Trophoblast cell (in vitro differentiated cells and primary cell): ENCODE data around the gene PDE4B.

Experiments
- DNase-seq, 2 donors: peaks; one replicate each; pipeline ENCODE4 v3.0.0-alpha.2; 2016
- H2AFZ ChIP-seq: 2 replicates; pipeline ENCODE4 v1.6.1; 2013; ENCODE audit warnings: low read length, moderate library complexity, mild to moderate bottlenecking; ENCODE audit not compliant: insufficient read depth, poor library complexity
- H2AK5ac ChIP-seq: 2 replicates; pipeline ENCODE4 v1.6.1; 2013; ENCODE audit warnings: mild to moderate bottlenecking, low read length
- H2BK120ac ChIP-seq: 2 replicates; pipeline ENCODE4 v1.6.1; 2013; ENCODE audit warnings: low read length, mild to moderate bottlenecking, moderate library complexity; ENCODE audit not compliant: insufficient read depth, poor library complexity
- H2BK12ac ChIP-seq: 2 replicates; pipeline ENCODE4 v1.6.1; 2013; ENCODE audit warnings: mild to moderate bottlenecking, low read length, moderate library complexity
- H2BK5ac ChIP-seq: 2 replicates; pipeline ENCODE4 v1.6.1; 2013; ENCODE audit warnings: low read length, low read depth, moderate library complexity, mild to moderate bottlenecking; ENCODE audit not compliant: poor library complexity
- H3K14ac ChIP-seq: 2 replicates; pipeline ENCODE4 v1.6.1; 2013; ENCODE audit warnings: mild to moderate bottlenecking, low read length
- H3K18ac ChIP-seq: 2 replicates; pipeline ENCODE4 v1.6.1; 2013; ENCODE audit warnings: mild to moderate bottlenecking, low read length
- H3K23ac ChIP-seq: 2 replicates; pipeline ENCODE4 v1.6.1; 2013; ENCODE audit warnings: low read length
- H3K27ac ChIP-seq: 2 replicates; pipeline ENCODE4 v1.5.1; 2013; ENCODE audit warnings: low read depth, mild to moderate bottlenecking, inconsistent platforms, low read length, moderate library complexity
- H3K27me3 ChIP-seq: 2 replicates; pipeline ENCODE4 v1.6.1; 2013; ENCODE audit warnings: inconsistent platforms, mild to moderate bottlenecking, low read length, moderate library complexity; ENCODE audit not compliant: insufficient read depth
- H3K36me3 ChIP-seq, 2 experiments: 1 replicate in 1 of 2; 2 replicates in 1 of 2; pipeline ENCODE4 v1.6.1; 2013; ENCODE audit warnings: low read length in 2 of 2, mild to moderate bottlenecking in 2 of 2, moderate library complexity in 1 of 2; ENCODE audit not compliant: insufficient read depth in 2 of 2, control insufficient read depth in 1 of 2
- H3K4ac ChIP-seq: 2 replicates; pipeline ENCODE4 v1.6.1; 2013; ENCODE audit warnings: low read depth, mild to moderate bottlenecking, low read length, moderate library complexity
- H3K4me1 ChIP-seq, 2 experiments: 1 replicate in 1 of 2; 2 replicates in 1 of 2; pipeline ENCODE4 v1.6.1; 2013; ENCODE audit warnings: low read length in 2 of 2, mild to moderate bottlenecking in 2 of 2, moderate library complexity in 1 of 2; ENCODE audit not compliant: insufficient read depth in 2 of 2, control insufficient read depth in 1 of 2
- H3K4me2 ChIP-seq: 2 replicates; pipeline ENCODE4 v1.6.1; 2013; ENCODE audit warnings: inconsistent platforms, mild to moderate bottlenecking, low read length, moderate library complexity
- H3K4me3 ChIP-seq: 2 replicates; pipeline ENCODE4 v1.5.1; 2013; ENCODE audit warnings: mild to moderate bottlenecking, low read depth, low read length, inconsistent platforms
- H3K79me1 ChIP-seq: one replicate; pipeline ENCODE4 v1.6.1; 2013; ENCODE audit warnings: low read length
- H3K79me2 ChIP-seq: 2 replicates; pipeline ENCODE4 v1.6.1; 2013; ENCODE audit warnings: low read length, mild to moderate bottlenecking; ENCODE audit not compliant: control insufficient read depth, insufficient read depth, poor library complexity
- H3K9ac ChIP-seq: 2 replicates; pipeline ENCODE4 v1.6.1; 2013; ENCODE audit warnings: mild to moderate bottlenecking, low read length
- H3K9me3 ChIP-seq: 2 replicates; pipeline ENCODE4 v1.6.1; 2013; ENCODE audit warnings: low read depth, mild to moderate bottlenecking, control low read depth, inconsistent platforms, low read length; ENCODE audit not compliant: insufficient read depth
- H4K12ac ChIP-seq: 2 replicates; pipeline ENCODE4 v1.6.1; 2013; ENCODE audit warnings: low read depth, mild to moderate bottlenecking, low read length, moderate library complexity
- H4K8ac ChIP-seq: 2 replicates; pipeline ENCODE4 v1.6.1; 2013; ENCODE audit warnings: low read depth, mild to moderate bottlenecking, low read length, moderate library complexity
- H4K91ac ChIP-seq: one replicate; pipeline ENCODE4 v1.6.1; 2013; ENCODE audit warnings: low read depth, mild to moderate bottlenecking, low read length, moderate library complexity
- WGBS: extraction: QIAGEN DNeasy Blood & Tissue Kit; methylation state at CpG from one replicate; pipeline ENCODE4 v1.1.7; 2013; ENCODE audit warnings: missing lambda C conversion rate; ENCODE audit not compliant: insufficient read length, insufficient coverage; ENCODE audit errors: extremely low coverage; 5-methylcytosine and 5-hydroxymethylcytosine counted together

The PDE4B gene

GRCh38 chr1:66246351-66247269 is 453.9 kb downstream of the PDE4B start:
- no CpG with 5 or more reads among the region's 9 CpGs for WGBS
- H3K9me3 ChIP-seq, result no peaks in the 10 kb centered on the region
- H3K27ac ChIP-seq, result no peak overlapping the region
- H3K4ac ChIP-seq, result no peak overlapping the region
- H3K27me3 ChIP-seq, result no peaks in the 10 kb centered on the region
- H3K4me3 ChIP-seq, result no peak overlapping the region
- H4K12ac ChIP-seq, result no peak overlapping the region
- no peak overlapping the region for H3K9ac ChIP-seq
- no peak overlapping the region for H3K18ac ChIP-seq
- peaks cover 6% of the 10 kb centered on the region for H3K79me1 ChIP-seq
- no peak overlapping the region for H3K14ac ChIP-seq
- H3K23ac ChIP-seq, result no peak overlapping the region
- no peak overlapping the region for H2AK5ac ChIP-seq
- no peaks in the 10 kb centered on the region for H3K79me2 ChIP-seq
- H3K4me2 ChIP-seq, result no peak overlapping the region
- no peak overlapping the region for H2BK5ac ChIP-seq
- peak overlapping the region; percentile 61 for H2BK12ac ChIP-seq
- H4K91ac ChIP-seq, result peak overlapping the region; percentile 4
- H3K4me1 ChIP-seq, result peaks cover 3 to 10% of the 10 kb centered on the region in 2 experiments
- no peak overlapping the region for H2AFZ ChIP-seq
- H3K36me3 ChIP-seq, result no peaks in the 10 kb centered on the region
- DNase-seq, result no peak
- H4K8ac ChIP-seq, result no peak overlapping the region
- H2BK120ac ChIP-seq, result peak overlapping the region; percentile 49

GRCh38 chr1:66247415-66248208 is 454.9 kb downstream of the PDE4B start:
- H3K14ac ChIP-seq, result no peak overlapping the region
- no peaks in the 10 kb centered on the region for H3K27me3 ChIP-seq
- H2BK5ac ChIP-seq, result no peak overlapping the region
- H3K18ac ChIP-seq, result no peak overlapping the region
- peak overlapping the region; percentile 46 for H4K91ac ChIP-seq
- H2BK120ac ChIP-seq, result no peak overlapping the region
- H3K36me3 ChIP-seq, result no peaks in the 10 kb centered on the region
- H3K4me3 ChIP-seq, result no peak overlapping the region
- no peak overlapping the region for H3K4me2 ChIP-seq
- H3K27ac ChIP-seq, result no peak overlapping the region
- peaks cover 3 to 10% of the 10 kb centered on the region in 2 experiments for H3K4me1 ChIP-seq
- no peak overlapping the region for H2AFZ ChIP-seq
- no peak overlapping the region for H4K12ac ChIP-seq
- H2BK12ac ChIP-seq, result peak overlapping the region; percentile 29
- no peak overlapping the region for H3K4ac ChIP-seq
- no peak for DNase-seq
- H3K79me2 ChIP-seq, result no peaks in the 10 kb centered on the region
- WGBS, result no CpG with 5 or more reads among the region's 11 CpGs
- no peak overlapping the region for H3K23ac ChIP-seq
- H2AK5ac ChIP-seq, result no peak overlapping the region
- H4K8ac ChIP-seq, result no peak overlapping the region
- H3K9ac ChIP-seq, result no peak overlapping the region
- H3K79me1 ChIP-seq, result peaks cover 6% of the 10 kb centered on the region
- H3K9me3 ChIP-seq, result no peaks in the 10 kb centered on the region

GRCh38 chr1:66248257-66248656 is 455.6 kb downstream of the PDE4B start:
- no peak overlapping the region for H3K4me2 ChIP-seq
- no peak overlapping the region for H4K12ac ChIP-seq
- H4K8ac ChIP-seq, result no peak overlapping the region
- H2BK12ac ChIP-seq, result no peak overlapping the region
- H3K9me3 ChIP-seq, result no peaks in the 10 kb centered on the region
- H3K27ac ChIP-seq, result no peak overlapping the region
- no peaks in the 10 kb centered on the region for H3K27me3 ChIP-seq
- no CpG with 5 or more reads among the region's 1 CpG for WGBS
- no peak overlapping the region for H3K4me3 ChIP-seq
- H3K14ac ChIP-seq, result no peak overlapping the region
- DNase-seq, result peak in 1 of 2 donors; percentile 52
- H2BK5ac ChIP-seq, result no peak overlapping the region
- H3K4me1 ChIP-seq, result peaks cover 3 to 10% of the 10 kb centered on the region in 2 experiments
- peaks cover 6% of the 10 kb centered on the region for H3K79me1 ChIP-seq
- no peak overlapping the region for H3K4ac ChIP-seq
- no peak overlapping the region for H3K9ac ChIP-seq
- no peak overlapping the region for H2AK5ac ChIP-seq
- no peaks in the 10 kb centered on the region for H3K79me2 ChIP-seq
- no peak overlapping the region for H3K23ac ChIP-seq
- H2BK120ac ChIP-seq, result no peak overlapping the region
- no peak overlapping the region for H2AFZ ChIP-seq
- H3K36me3 ChIP-seq, result no peaks in the 10 kb centered on the region
- no peak overlapping the region for H3K18ac ChIP-seq
- H4K91ac ChIP-seq, result no peak overlapping the region

GRCh38 chr1:66248746-66249145 is 456.1 kb downstream of the PDE4B start:
- H2BK120ac ChIP-seq, result no peak overlapping the region
- DNase-seq, result peak; percentile 24 to 82
- no peaks in the 10 kb centered on the region for H3K27me3 ChIP-seq
- no peaks in the 10 kb centered on the region for H3K36me3 ChIP-seq
- no peak overlapping the region for H3K18ac ChIP-seq
- H4K12ac ChIP-seq, result no peak overlapping the region
- H3K4me3 ChIP-seq, result no peak overlapping the region
- H4K91ac ChIP-seq, result peak overlapping the region; percentile 14
- H2AK5ac ChIP-seq, result no peak overlapping the region
- no peak overlapping the region for H2BK5ac ChIP-seq
- no peak overlapping the region for H3K23ac ChIP-seq
- peaks cover 3 to 7% of the 10 kb centered on the region in 2 experiments for H3K4me1 ChIP-seq
- H3K4me2 ChIP-seq, result no peak overlapping the region
- H4K8ac ChIP-seq, result no peak overlapping the region
- no CpG with 5 or more reads among the region's 1 CpG for WGBS
- no peak overlapping the region for H3K4ac ChIP-seq
- no peak overlapping the region for H2BK12ac ChIP-seq
- peaks cover 3% of the 10 kb centered on the region for H3K79me1 ChIP-seq
- no peak overlapping the region for H3K27ac ChIP-seq
- H3K9ac ChIP-seq, result no peak overlapping the region
- H3K79me2 ChIP-seq, result no peaks in the 10 kb centered on the region
- H2AFZ ChIP-seq, result no peak overlapping the region
- no peak overlapping the region for H3K14ac ChIP-seq
- no peaks in the 10 kb centered on the region for H3K9me3 ChIP-seq
